Activated CD8-positive, alpha-beta memory T cell treated with anti-CD3 and anti-CD28 coated beads for 24 hours (primary cell): Measurements from ENCODE around the gene RAD51B.

Experiments used
- DNase-seq: peaks from one replicate; pipeline ENCODE4 v3.0.0-alpha.2; 2020

The RAD51B gene

DNA sequence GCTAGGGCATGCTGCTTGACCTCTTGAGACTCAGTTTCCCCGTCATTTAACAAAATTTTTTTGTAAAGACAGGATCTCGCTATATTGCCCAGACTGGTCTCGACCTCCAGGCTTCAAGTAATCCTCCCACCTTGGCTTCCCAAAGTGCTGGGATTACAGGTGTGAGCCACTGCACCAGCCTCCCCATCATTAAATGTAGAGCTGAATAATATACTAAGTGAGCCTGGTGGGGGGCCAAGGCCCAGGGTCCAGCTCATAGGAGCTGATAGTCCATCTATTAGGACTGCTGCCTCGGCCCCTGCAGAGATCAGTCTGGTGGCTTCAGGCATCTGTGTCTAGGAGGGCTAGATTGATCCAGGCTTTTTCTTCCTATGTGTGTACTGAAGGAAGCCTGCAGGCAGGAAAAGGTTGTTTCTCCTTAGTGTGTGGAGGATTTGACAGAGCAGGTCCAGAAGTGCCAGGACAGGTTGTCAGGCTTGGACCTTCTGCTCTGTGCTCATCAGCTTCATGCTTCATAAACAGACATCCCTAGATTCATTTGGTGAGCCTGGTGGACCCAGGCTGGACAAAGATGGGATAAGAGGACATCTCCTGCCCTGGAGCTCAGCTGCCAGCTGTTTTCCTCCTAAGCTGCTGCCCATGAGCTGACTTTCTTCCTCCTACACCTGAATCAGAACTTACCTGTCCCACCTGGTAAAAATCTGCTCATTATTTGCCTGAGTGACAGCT is 837.9 kb downstream of the RAD51B start:
- peak; percentile 49 for DNase-seq

DNA sequence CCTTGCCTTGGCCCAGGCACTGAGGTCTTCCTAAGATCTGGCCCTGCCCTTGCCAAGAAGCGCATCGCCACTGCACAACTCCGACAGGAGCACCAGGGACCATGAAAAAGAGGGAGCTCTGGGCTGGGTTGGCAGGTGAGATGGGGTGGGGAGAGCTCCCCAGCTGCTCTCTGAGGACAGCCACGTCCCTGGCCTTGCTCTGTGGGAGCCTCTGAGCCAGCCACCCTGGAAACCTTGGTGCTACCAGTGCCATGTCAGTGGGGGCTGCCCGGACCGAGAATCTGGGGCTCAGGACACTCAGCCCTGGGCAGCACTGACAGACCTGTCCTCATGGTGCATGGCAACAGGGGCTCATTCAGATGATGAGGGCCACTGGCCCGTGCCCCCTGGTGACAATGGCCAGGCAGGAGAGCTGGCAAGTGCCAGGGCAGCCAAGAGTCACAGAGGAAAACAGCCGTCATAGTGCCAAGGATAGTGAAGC is 838.5 kb downstream of the RAD51B start:
- DNase-seq, result peak; percentile 51

DNA sequence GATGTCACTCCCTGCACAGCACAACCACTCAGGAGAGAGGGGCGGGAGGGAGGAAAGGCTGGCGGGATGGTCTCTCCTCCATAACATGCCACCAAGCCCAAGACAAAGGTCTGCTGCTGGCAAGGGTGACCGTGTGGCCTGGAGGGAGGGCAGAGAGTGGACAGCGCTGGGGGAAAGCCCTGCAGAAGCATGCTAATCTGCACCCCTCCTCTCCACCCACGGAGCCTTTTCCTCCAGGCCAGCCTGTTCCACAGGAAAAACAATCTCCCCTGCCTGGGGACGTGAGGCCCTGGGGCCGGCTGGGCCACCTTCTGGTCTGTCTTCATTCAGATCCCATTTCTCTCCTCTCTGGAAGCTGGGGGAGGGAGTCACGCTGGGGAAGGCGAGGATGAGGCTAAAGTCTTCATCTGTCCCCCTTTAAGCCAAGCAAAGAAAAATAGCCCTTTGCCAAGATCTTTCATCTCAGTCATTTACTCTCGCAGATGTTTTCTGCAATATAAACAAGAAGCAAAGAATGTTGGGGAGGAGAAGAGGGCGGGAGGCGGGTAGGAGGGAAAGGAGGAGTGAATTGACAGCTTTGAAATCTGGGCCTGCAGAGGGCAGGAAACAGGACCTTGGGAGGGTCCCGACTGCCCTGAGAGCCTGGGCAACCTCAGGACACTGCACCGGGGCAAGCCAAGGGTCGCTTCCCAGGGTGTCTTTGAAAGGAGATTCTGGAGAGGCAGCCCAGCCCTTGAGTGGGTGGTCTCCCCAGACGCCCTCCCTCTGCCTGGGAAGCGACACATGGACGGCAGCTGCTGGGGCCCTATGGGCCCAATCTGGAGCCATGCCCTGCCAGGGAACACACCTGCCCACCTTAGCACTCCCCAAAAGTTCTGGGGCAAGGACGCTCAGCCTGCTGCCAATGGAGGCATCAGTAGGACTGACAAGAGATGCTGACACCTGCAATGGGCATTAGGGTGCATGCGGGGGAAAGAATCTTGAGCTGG is 839.7 kb downstream of the RAD51B start:
- DNase-seq, result peak; percentile 51

DNA sequence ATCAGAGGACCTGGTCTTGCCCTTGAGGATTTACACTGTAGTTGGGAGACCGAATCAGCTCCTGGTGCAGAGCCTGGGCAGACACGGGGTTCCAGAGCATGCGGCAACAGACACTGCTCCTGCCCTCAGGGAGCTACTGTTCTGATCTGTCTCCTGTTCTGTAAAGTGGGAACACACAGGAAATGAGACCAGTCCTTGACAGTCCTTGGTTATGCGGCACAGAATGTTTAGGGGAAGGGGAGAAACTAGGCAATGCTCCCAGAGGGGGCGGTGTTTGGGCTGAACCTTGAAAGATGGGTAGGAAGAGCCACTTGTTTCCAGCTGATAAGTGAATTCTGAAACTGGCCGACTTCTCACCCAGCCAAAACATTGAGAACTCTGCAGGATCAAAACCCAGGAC is 840.9 kb downstream of the RAD51B start:
- DNase-seq, result peak; percentile 53

DNA sequence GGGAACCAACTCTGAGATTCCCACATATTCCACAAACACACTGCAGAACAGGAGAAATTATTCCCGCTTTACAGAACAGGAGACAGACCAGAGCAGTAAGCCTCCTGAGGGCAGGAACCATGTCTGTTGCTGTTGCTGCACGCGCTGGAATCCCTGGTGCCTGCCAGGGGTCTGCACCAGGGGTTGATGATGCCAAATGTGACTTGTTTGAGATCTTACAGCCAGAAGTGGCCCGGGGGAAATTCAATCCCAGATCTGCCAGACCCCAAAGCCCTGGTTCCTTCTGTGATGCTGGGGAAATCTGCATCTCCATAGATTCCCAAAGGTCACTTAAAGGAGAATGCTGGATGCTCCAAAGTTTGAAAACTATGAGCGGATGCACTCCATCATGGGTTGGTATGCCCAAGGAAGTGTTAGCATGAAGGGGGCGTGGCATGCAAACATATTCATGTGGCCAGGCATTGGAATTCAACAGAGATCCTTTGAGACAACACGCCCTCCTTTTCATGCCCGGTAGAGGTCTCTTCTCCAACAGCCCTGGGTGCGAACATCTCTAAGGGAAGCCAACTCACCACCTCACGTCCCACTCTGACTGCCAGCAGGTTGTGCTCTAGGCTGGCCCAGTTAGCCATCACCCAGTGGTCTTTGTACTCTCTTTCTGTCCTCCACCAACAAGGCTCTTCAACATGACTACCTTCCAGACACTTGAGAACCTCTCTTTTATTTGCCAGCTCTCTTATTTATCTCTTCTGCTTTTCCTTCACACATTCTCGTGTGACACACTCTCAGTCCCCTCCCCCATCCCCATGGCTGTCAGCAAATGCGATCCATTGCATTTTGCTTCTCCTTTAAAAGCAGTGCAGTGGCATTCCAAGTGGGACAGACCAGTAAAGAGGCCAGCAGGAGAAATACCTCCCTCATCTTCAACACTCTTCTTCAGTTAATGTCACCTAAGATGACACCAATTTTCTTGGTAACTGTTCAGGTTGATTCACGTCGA is 841.9 kb downstream of the RAD51B start:
- peak; percentile 56 for DNase-seq

DNA sequence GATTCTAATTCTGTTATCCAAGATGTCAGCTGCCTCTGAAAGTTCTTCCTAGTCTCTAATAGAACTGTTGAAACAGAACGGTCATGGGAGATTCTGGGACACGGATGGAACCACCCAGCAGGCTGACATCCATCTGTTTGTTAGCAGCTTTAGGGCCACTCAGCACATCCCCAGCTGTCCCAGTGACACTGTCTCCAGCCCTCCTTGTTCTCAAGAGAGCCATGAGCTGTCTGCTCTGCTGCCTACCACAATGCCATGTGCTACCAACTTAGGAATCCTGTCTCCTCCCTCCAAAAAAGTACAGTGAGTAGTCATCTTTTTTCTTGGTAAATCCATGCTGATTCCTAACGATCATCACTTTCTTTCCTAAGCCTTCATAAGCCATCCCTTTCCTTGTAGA is 842.8 kb downstream of the RAD51B start:
- peak; percentile 47 for DNase-seq

DNA sequence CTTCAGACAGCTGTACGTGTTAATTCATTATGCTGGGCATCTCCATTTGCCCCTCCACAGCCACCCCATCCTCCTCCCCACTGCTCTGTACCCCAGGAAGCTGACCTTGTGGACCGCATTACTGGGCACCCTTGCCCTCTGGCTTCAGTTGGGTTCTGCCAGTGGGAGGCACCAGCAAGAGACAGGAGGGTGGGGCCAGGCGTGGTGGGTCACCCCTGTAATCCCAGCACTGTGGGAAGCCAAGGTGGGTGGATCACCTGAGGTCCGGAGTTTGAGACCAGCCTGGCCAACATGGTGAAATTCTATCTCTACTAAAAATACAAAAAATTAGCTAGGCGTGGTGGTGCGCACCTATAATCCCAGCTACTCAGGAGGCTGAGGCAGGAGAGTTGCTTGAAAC is 843.2 kb downstream of the RAD51B start:
- peak; percentile 60 for DNase-seq

DNA sequence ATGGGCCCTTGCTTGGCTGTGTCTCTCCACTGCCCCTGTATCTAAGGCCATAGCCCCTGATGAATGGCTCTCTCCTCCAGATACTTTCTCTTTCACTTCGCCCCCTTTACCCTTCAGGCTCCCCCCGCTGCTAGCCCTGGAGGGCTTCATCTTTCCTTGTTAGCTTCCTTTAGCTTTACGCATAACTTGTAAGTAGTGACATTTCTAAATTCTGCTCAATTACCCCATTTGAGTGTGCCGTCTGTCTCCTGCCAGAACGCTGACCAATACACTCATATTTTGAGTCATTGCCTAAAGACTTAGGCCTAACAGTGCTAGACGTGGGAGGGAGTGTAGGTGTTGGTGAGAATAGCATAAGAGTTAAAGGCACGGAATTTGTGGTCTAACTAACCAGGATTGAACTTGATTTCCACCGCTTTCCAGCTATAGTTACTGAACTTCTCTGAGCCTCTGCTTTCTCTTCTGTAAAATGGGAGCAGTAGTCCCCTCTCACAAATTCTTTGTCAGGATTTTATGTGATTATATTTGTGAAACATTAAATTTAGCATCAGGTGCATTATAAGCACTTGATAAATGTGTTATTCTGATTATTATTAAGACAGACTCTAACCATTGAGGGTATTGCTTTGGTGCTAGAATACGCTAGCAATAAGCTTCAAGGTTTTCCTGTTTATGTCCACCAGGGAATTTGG is 844.0 kb downstream of the RAD51B start:
- DNase-seq, result peak; percentile 78

DNA sequence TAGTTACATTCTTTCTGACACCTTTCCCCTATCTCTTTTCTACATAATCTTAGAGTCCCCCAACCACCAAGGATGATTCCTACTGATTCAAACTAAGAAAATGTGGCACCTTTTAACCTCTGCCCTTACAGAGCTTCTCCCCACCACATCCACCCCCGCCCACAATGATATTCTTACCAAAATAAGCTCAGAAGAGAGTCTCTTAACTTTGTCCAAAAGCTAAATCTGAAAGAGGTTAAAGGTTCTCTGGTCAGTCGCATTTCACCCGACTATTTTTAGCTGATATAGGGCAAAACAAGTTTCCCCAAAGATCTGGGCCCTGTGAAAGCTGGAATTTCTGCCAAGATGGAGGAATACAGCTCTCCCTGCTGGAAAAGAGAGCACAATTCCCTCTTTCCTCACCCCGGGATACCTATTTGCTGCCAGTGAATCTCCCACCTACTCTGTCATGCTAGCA is 844.7 kb downstream of the RAD51B start:
- peak; percentile 58 for DNase-seq

DNA sequence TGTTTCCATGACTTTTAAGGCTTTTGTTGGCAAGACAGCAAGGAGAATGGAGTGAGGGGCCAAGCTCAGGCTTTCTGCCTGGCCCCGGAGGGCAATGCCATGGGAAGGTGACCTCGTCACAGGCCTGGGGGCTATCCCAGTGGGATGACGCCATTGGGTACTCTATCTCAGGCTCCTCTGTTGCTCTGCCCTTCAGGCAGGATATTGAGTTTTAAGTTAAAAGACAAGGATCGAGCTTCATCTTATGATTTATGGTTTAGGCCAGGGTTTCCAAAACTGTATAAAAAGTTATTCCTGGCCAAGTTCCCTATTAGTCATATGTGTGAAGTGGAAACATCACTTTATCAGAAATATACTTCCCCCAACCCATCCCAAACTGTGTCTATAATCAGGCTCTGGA is 845.6 kb downstream of the RAD51B start:
- DNase-seq, result peak; percentile 47

DNA sequence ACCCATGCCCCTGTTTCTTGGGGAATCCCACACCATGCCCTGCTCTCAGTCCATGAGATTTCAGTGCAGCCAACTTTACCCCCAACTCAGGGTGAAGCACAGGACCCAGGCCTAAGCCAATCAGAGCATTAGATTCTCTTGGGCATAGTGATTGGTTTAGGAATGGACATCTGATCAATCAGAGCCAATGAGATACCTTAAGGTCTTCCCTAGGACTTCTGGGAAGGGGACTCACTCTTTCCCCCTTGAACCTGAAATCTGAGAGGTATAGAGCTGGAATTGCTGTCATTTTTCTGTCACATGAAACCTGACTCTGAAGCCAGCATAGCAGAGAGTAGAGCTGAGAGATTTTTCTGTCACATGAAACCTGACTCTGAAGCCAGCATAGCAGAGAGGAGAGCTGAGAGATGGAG is 846.2 kb downstream of the RAD51B start:
- DNase-seq, result peak; percentile 45

DNA sequence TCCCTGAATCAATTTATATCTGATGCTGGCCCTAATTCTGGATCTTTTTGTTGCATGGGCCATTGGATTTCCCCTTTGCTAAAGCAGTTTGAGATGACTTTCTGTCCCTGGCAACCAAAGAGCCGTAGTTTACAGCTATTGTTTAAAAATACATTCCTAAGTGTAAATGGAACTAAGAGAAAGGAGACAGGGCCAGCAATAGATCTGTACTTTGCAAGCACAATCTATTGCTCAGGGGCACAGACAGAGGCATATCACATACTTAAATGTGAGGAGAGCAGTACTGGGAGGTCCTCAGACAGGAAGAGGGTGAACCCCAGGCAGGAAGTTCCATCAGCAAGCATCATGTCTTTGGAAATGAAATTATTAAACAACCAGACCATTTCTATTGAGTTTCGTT is 846.7 kb downstream of the RAD51B start:
- DNase-seq, result peak; percentile 38

DNA sequence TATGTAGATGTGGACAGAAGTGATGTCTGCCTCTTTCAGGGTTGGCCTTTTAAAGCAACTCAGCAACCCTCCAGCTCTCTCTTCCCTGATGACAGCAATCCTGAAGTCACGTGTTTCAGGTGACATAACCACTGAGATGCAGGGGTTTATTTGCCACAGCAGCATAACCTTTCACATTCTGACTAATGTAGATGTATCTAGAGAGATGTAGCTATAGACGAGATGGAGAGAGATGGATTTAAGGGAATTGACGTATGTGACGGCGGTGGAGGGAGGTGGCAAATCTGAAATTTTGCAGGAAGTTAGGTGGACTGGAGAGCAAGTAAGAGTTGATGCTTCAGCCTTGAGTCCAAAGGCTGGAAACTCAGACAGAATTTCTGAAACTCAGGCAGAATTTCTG is 847.3 kb downstream of the RAD51B start:
- DNase-seq, result peak; percentile 35

DNA sequence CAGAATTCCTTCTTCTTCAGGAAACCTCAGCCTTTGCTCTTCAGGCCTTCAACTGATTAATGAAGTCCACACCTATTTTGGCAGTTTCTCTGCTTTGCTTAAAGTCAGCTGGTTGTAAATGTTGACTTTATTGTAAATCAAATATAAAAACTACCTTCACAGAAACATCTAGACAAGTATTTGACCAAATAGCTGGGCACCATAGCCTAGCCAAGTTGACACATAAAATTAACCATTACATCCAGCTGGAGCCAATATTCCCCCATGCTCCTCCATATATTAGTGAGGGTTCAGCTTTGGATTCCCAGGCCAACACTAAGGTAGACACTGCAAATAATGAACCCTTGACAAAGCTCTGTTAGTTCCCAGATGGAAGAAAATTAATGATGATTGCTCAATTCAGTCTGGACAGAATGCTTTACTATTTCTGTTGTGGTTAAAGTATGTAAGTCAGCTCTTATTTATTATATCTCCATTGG is 847.8 kb downstream of the RAD51B start:
- DNase-seq, result no peak

DNA sequence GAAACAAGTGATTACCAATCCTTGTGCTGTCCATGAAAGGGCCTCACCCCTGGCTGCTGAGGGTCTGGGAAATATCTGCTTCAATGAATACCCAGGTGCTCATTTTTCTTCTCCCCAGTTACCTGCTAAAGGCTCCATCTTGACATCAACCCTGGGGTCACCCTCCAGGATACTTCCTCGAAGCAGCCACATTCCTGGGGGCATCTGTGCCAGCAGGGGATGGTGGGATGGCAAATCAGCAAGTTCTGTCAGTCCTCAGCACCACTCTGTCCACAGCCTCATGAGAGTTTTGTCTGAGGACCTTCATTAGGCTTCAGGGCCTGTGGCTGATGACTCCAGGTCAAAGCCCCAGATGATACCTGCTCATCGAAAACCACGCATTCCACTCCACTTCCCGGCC is 848.4 kb downstream of the RAD51B start:
- peak; percentile 46 for DNase-seq

DNA sequence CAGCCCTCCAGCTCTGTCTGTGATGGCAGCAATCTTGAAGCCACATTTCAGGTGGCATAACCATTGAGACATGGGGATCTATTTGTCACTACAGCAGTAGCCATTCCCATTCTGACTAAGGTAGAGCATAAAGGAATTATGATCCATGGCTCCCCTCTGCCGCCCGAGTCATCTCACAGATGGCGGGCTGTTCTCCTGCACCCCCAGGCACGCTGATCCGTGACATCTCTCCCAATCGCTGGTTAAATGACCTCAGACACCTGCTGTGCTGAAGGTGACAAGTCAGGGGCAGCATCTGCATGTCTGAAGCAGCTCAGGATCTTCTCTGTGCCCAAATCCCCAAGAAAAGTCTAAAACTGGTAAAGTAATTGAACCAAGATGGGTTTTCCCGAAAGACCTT is 849.0 kb downstream of the RAD51B start:
- peak; percentile 35 for DNase-seq

DNA sequence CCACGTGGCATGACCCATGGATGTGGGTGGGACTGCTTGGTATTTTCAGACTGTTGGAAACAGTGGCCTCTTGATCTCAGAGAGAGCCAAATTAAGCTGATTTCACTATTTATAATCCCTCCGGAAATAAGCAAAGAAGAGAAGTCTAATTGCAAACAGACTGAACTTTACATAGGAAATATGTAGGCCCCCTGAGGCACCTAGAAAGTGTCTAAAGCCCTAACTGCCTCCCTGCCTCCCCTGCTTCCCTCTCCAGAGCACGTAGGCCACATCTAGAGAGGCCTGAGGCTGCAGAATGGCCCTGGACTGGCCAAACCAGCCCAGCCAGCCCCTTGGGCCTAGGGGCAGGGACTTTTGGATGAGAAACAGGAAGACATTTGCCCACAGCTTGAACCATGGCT is 849.5 kb downstream of the RAD51B start:
- peak; percentile 45 for DNase-seq

DNA sequence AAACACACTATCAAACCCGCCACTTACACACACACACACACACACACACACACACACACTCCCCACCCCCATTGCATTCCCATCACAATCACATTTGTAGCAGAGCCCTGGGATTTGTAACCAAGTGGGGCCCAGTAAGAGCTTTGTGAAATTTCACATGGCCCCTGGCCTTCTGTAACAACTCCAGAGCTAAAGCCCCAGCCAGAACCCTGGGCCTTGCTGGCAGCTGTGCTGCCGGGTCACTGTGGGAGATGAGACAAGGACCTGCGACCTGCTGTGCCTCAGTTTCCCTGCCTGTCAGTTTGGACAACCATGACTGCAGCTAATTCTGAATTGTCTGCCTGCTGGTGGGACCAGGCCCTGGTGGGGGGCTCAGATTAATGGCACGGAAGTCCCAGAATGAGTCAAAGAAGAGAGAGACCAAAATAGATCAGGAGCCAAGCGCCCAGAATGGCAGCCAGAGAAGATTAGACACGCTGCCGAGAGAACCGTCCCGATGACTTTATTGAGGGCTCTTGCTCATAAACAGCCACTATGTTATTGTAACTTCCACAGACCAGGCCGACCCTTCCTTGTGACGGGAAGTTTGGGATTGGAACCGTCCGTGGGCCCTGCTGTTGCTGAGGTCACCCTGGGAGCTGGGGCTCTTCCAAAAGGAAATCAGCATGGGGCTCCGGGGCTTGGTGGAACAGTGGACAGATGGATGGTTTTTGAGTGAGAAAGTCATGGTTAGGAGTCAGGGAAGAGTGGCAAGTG is 850.2 kb downstream of the RAD51B start:
- peak; percentile 50 for DNase-seq

DNA sequence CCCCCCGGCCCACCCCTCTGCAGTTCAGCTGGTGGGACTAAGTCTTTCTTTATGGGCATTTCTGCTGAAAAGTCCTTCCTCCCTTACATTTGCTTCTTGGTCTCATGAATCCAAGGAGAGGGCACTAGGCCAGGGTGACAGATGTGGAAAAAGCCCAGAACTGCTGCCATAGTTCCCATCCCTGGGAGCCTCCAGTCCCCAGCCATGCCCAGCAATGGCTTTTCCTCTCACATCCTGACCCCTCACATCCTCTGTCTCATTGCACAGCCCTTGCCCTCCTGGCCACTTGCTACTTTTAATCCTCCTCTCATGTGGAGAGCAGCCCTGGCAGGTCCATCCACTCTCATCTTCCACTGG is 850.8 kb downstream of the RAD51B start:
- DNase-seq, result no peak

DNA sequence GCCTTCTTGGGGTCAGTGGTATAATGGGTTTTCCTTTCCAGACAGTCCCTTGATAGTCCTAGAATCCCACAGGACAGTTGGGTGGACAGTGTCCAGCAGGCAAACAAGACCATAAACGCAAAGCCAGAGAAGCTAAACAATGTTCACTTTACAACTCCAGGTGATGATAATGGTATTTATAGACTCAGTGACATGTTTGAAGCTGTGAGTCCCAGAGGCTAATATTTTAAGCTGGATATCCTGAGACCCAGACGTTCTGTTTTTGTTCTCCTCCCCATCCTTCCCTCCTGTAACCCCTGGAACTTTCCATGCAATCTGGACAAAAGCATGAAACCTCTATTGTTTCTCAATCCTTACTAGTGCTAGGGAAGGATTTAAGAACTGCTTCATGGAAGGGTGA is 852.3 kb downstream of the RAD51B start:
- no peak for DNase-seq
